Activated CD8-positive, alpha-beta memory T cell treated with anti-CD3 and anti-CD28 coated beads, Interleukin-2, amount 10 ng/mL, durations not matched to agents 7 days and 5 days (primary cell): ENCODE data around the gene PRRX2. TPM values are rescaled to one million over a fixed set of nuclear protein-coding genes. Genes with fewer than 3 reads are reported as not detected.
"Not testable (repeated sequence)": the region's sequence is repeated elsewhere in the genome, so short reads cannot be mapped to it uniquely, and the experiment has no call there.

ENCODE experiments used
- ATAC-seq: fragments of 150-1000 bp; cut with Tn5 transposase; one replicate; pipeline ENCODE4 v1.10.0; 2021; ENCODE audit warnings: moderate library complexity
- CTCF ChIA-PET: fragments of 350-600 bp; sonication (Branson Sonifier 250); formaldehyde crosslinking; loops from one replicate; lab custom pipeline; 2021; ENCODE audit warnings: antibody characterized with exemption; lab: Charles Lee
- DNase-seq: peaks from one replicate; pipeline ENCODE4 v3.0.0-alpha.2; 2020
- H3K27ac Mint-ChIP-seq: one replicate; pipeline ENCODE4 v1.8.0; 2021; ENCODE audit warnings: mild to moderate bottlenecking, mixed read lengths
- H3K27me3 Mint-ChIP-seq: one replicate; pipeline ENCODE4 v1.8.0; 2021; ENCODE audit warnings: mixed read lengths
- H3K36me3 Mint-ChIP-seq: one replicate; pipeline ENCODE4 v1.8.0; 2021; ENCODE audit warnings: mild to moderate bottlenecking, mixed read lengths
- H3K4me1 Mint-ChIP-seq: one replicate; pipeline ENCODE4 v1.8.0; 2021; ENCODE audit warnings: mixed read lengths
- H3K4me3 Mint-ChIP-seq: one replicate; pipeline ENCODE4 v1.8.0; 2021; ENCODE audit warnings: mild to moderate bottlenecking, moderate library complexity, mixed read lengths
- H3K9me3 Mint-ChIP-seq: one replicate; pipeline ENCODE4 v1.8.0; 2022; ENCODE audit warnings: low read depth, mixed read lengths
- total RNA-seq, 2 experiments: library from RNA; stranded (reverse); gene quantifications; one replicate each; pipeline ENCODE4 v1.2.3, GENCODE V29; 2021

Gene PRRX2
- total RNA-seq, 2 experiments from 2014 or later, result 0.28 TPM; not detected in 1

- H3K27ac Mint-ChIP-seq, result no peak overlapping the region
- H3K9me3 Mint-ChIP-seq, result no peaks in the 10 kb centered on the region
- CTCF ChIA-PET, result no interaction called here
- ATAC-seq (no peak), DNase-seq (no peak)
- H3K4me1 Mint-ChIP-seq, result peaks cover 8% of the 10 kb centered on the region
- H3K36me3 Mint-ChIP-seq, result no peaks in the 10 kb centered on the region
- no peak overlapping the region for H3K4me3 Mint-ChIP-seq
- peaks cover 12% of the 10 kb centered on the region for H3K27me3 Mint-ChIP-seq
Measured at GRCh38 chr9:129761293-129761900, 96.0 kb downstream of the PRRX2 start.

GRCh38 chr9:129761901-129762369 is 96.5 kb downstream of the PRRX2 start:
- no peaks in the 10 kb centered on the region for H3K9me3 Mint-ChIP-seq
- peaks cover 10% of the 10 kb centered on the region for H3K4me1 Mint-ChIP-seq
- H3K27me3 Mint-ChIP-seq, result peaks cover 12% of the 10 kb centered on the region
- ATAC-seq (no peak), DNase-seq (no peak)
- no peak overlapping the region for H3K27ac Mint-ChIP-seq
- CTCF ChIA-PET, result no interaction called here
- no peak overlapping the region for H3K4me3 Mint-ChIP-seq
- H3K36me3 Mint-ChIP-seq, result no peaks in the 10 kb centered on the region

DNA sequence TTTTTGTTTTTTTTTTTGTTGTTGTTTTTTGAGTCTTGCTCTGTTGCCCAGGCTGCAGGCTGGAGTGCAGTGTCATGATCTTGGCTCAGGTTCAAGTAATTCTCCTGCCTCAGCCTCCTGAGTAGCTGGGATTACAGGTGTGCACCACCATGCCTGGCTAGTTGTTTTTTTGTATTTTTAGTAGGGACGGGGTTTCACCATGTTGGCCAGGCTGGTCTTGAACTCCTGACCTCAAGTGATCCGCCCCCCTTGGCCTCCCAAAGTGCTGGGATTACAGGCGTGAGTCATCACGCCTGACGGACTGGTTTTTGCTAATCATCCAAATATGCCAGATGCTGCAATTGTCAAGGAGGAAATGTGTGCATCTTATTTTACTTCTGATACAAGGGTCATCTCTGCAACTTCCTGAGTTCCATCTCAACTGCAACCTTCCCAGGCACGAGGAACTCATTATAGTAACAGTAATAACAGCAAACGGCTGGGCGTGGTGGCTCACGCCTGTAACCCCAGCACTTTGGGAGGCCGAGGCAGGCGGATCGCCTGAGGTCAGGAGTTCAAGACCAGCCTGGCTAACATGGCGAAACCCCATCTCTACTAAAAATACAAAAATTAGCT is 97.0 kb downstream of the PRRX2 start:
- CTCF ChIA-PET, result interaction anchor here (0.7 to 6.1 kb wide), 2 partner anchors 11 to 25 kb away, joined by 3 to 21 read pairs; no protein-coding TSS in a partner anchor
- peaks cover 12% of the 10 kb centered on the region for H3K27me3 Mint-ChIP-seq
- not testable (repeated sequence) for H3K4me3 Mint-ChIP-seq, H3K27ac Mint-ChIP-seq, DNase-seq, H3K36me3 Mint-ChIP-seq, H3K9me3 Mint-ChIP-seq, H3K4me1 Mint-ChIP-seq, ATAC-seq

DNA sequence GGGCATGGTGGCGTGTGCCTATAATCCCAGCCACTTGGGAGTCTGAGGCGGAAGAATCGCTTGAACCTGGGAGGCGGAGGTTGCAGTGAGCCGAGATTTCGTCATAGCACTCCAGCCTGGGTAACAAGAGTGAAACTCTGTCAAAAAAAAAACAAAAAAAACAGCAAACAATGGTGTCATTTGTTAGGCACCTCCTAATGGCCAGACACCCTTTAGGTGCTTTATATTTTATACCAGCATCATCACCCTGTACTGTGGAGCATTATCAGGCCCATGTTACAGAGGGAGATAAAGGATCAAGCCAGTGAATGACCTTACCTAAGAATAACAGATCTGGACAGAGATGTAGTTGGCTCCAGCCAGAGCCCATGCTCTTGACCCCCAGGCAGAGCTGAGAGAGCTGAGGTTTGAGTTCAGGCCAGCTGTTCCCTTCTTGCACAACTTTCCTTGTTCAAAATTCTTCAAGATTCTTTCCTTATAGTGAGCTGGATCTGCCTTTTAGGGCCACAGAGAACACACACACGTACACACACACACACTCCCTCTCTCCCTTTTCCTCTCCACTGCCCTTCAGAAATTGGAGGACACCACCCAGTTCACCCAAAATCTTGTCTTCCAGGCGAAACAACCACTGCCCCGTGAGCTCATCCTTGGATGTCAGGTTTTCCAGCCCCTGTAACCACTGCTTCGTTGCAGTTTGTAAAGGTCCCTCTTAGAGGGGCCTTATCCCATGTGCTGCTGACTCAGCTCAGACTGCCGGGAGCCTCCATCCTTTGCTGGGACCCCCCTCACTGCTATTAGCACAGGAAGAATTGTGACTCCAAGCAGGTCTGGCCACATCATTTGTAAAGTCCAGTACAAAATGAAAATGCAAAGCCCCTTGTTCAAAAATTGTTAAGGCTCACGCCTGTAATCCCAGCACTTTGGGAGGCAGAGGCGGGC is 97.8 kb downstream of the PRRX2 start:
- Mint-ChIP-seq H3K4me3 (no peak overlapping the region), H3K27me3 (peaks cover 10% of the 10 kb centered on the region), H3K27ac (no peak overlapping the region), H3K36me3 (no peaks in the 10 kb centered on the region), H3K4me1 (peaks cover 4% of the 10 kb centered on the region), H3K9me3 (no peaks in the 10 kb centered on the region)
- ATAC-seq, result no peak
- no peak for DNase-seq
- CTCF ChIA-PET, result interaction anchor here (0.7 to 6.1 kb wide), 2 partner anchors 11 to 26 kb away, joined by 3 to 21 read pairs; no protein-coding TSS in a partner anchor

DNA sequence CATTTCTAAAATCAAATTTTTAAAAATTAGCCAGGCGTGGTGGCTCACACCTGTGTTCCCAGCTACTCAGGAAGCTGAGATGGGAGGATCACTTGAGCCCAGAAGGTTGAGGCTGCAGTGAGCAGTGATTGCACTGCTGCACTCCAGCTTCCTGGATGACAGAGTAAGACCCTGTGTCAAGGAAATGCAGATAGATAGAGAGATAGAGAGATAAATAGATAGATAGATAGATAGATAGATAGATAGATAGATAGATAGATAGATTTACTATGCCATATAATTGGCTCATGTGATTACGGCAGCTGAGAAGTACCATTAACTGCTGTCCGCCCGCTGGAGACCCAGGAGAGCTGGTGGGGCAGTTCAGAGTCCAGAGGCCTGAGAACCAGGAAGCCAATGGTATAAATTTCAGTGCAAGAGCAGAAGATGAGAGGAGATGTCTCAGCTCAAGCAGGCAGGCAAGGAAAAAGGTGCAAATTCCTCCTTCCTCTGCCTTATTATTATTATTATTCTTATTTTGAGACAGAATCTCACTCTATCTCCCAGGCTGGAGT is 100.4 kb downstream of the PRRX2 start:
- Mint-ChIP-seq H3K4me3 (no peak overlapping the region), H3K27me3 (peaks cover 11% of the 10 kb centered on the region), H3K27ac (no peak overlapping the region), H3K4me1 (peaks cover 4% of the 10 kb centered on the region), H3K36me3 (no peaks in the 10 kb centered on the region), H3K9me3 (no peaks in the 10 kb centered on the region)
- DNase-seq, result no peak
- no peak for ATAC-seq
- CTCF ChIA-PET, result interaction anchor here (1.3 to 6.1 kb wide), 3 partner anchors 10 to 39 kb away, joined by 4 to 21 read pairs (median 4); no protein-coding TSS in a partner anchor

DNA sequence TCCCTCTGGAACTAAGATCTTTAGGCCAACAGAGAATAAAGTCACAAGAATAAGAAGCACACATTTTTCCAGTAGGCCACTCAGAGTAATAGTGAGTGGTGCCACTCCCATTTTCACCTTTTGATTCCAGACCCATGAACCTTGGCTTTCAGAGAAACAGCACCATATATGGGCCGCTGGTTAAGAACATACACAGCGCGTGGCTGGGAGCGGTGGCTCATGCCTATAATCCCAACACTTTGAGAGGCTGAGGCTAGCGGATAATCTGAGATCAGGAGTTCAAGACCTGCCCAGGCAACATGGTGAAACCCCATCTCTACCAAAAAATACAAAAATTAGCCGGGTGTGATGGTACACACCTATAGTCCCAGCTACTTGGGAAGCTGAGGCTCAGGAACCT is 103.0 kb downstream of the PRRX2 start:
- DNase-seq (no peak), ATAC-seq (no peak)
- no peak overlapping the region for H3K27ac Mint-ChIP-seq
- peaks cover 4% of the 10 kb centered on the region for H3K4me1 Mint-ChIP-seq
- CTCF ChIA-PET, result interaction anchor here (6.1 kb wide), 1 partner anchor 31 kb away, joined by 21 read pairs; no protein-coding TSS in a partner anchor
- H3K27me3 Mint-ChIP-seq, result peaks cover 11% of the 10 kb centered on the region
- H3K9me3 Mint-ChIP-seq, result no peaks in the 10 kb centered on the region
- no peaks in the 10 kb centered on the region for H3K36me3 Mint-ChIP-seq
- no peak overlapping the region for H3K4me3 Mint-ChIP-seq

DNA sequence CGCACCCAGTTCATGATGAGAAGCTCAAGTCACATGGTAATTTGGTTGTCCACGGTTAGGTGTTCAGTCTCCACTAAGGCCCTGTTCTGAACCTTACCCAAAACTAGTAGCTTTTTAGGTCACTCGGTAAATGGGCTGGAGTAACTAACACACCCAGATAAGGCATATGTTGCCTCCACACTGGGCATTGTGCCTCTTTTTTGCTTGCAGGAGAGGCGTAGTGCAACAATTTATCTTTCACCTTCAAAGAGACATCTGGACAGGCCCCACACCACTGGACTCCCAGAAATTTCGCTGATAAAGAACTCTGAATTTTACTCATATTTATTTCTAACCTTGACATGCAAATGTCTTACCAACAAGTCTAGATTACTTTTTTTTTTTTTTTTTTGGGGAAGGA is 104.2 kb downstream of the PRRX2 start:
- Mint-ChIP-seq H3K27ac (no peak overlapping the region), H3K4me1 (peaks cover 4% of the 10 kb centered on the region), H3K36me3 (no peaks in the 10 kb centered on the region), H3K9me3 (no peaks in the 10 kb centered on the region), H3K4me3 (no peak overlapping the region), H3K27me3 (peaks cover 19% of the 10 kb centered on the region)
- CTCF ChIA-PET, result interaction anchor here (1.0 to 1.3 kb wide), 2 partner anchors 21 to 32 kb away, joined by 4 to 5 read pairs; no protein-coding TSS in a partner anchor
- DNase-seq (no peak), ATAC-seq (no peak)

GRCh38 chr9:129770741-129771140 is 105.3 kb downstream of the PRRX2 start:
- ATAC-seq, result no peak

More at GRCh38 chr9:129770741-129771140, 105.3 kb downstream of the PRRX2 start:
- no peak for DNase-seq
- peaks cover 19% of the 10 kb centered on the region for H3K27me3 Mint-ChIP-seq
- peaks cover 4% of the 10 kb centered on the region for H3K4me1 Mint-ChIP-seq
- CTCF ChIA-PET, result no interaction called here
- H3K27ac Mint-ChIP-seq, result no peak overlapping the region
- H3K9me3 Mint-ChIP-seq, result no peaks in the 10 kb centered on the region
- H3K4me3 Mint-ChIP-seq, result no peak overlapping the region
- H3K36me3 Mint-ChIP-seq, result no peaks in the 10 kb centered on the region

Other genes starting within 250 kb of the PRRX2 start
- gene C9orf50, start 44.5 kb upstream of the PRRX2 start, total RNA-seq, result not detected
- gene NTMT1, start 39.5 kb upstream of the PRRX2 start, total RNA-seq, result 10 to 100 TPM; 37.2 to 46.2 TPM
- 10 to 100 TPM; 25.0 to 26.4 TPM for gene ASB6, start 23.5 kb upstream of the PRRX2 start, total RNA-seq
- gene PTGES, start 87.4 kb downstream of the PRRX2 start, total RNA-seq, result not detected
- 10 to 100 TPM; 30.1 to 31.5 TPM for gene TOR1B, start 137.5 kb downstream of the PRRX2 start, total RNA-seq
- 10 to 100 TPM; 56.1 to 69.6 TPM for gene TOR1A, start 158.5 kb downstream of the PRRX2 start, total RNA-seq
- gene C9orf78, start 169.6 kb downstream of the PRRX2 start, total RNA-seq, result 10 to 100 TPM; 77.7 to 90.2 TPM
- gene USP20, start 169.8 kb downstream of the PRRX2 start, total RNA-seq, result 100 to 1,000 TPM; 114 to 155 TPM